Ishikawa (cell line): Measurements from ENCODE around the gene PIBF1.

Source experiments
- EGR1 ChIP-seq: IDR thresholded peaks from 2 replicates; pipeline ENCODE4 v1.6.1; 2012
- FOXM1 ChIP-seq: IDR thresholded peaks from 2 replicates; pipeline ENCODE4 v1.6.1; 2012; ENCODE audit warnings: low read depth, borderline replicate concordance
- TAF1 ChIP-seq: IDR thresholded peaks from 2 replicates; pipeline ENCODE4 v1.6.1; 2012; ENCODE audit warnings: low read depth, mild to moderate bottlenecking
- TCF12 ChIP-seq: IDR thresholded peaks from 2 replicates; pipeline ENCODE4 v1.6.1; 2012; ENCODE audit warnings: low read depth

- TF ChIP-seq TCF12 (no peak), FOXM1 (no peak), EGR1 (no peak), TAF1 (no peak)
These were observed 41.8 kb downstream of the PIBF1 start for GRCh38 chr13:72823724-72824123.
